Trophoblast cell (in vitro differentiated cells and primary cell): Measurements from ENCODE around the gene CFAP92. TPM values are rescaled to one million over a fixed set of nuclear protein-coding genes. Genes with fewer than 3 reads are reported as not detected.

Experiments
- DNase-seq, 2 donors: peaks; one replicate each; pipeline ENCODE4 v3.0.0-alpha.2; 2016
- H2AFZ ChIP-seq: 2 replicates; pipeline ENCODE4 v1.6.1; 2013; ENCODE audit warnings: low read length, moderate library complexity, mild to moderate bottlenecking; ENCODE audit not compliant: insufficient read depth, poor library complexity
- H2AK5ac ChIP-seq: 2 replicates; pipeline ENCODE4 v1.6.1; 2013; ENCODE audit warnings: mild to moderate bottlenecking, low read length
- H2BK120ac ChIP-seq: 2 replicates; pipeline ENCODE4 v1.6.1; 2013; ENCODE audit warnings: low read length, mild to moderate bottlenecking, moderate library complexity; ENCODE audit not compliant: insufficient read depth, poor library complexity
- H2BK12ac ChIP-seq: 2 replicates; pipeline ENCODE4 v1.6.1; 2013; ENCODE audit warnings: mild to moderate bottlenecking, low read length, moderate library complexity
- H2BK5ac ChIP-seq: 2 replicates; pipeline ENCODE4 v1.6.1; 2013; ENCODE audit warnings: low read length, low read depth, moderate library complexity, mild to moderate bottlenecking; ENCODE audit not compliant: poor library complexity
- H3K14ac ChIP-seq: 2 replicates; pipeline ENCODE4 v1.6.1; 2013; ENCODE audit warnings: mild to moderate bottlenecking, low read length
- H3K18ac ChIP-seq: 2 replicates; pipeline ENCODE4 v1.6.1; 2013; ENCODE audit warnings: mild to moderate bottlenecking, low read length
- H3K23ac ChIP-seq: 2 replicates; pipeline ENCODE4 v1.6.1; 2013; ENCODE audit warnings: low read length
- H3K27ac ChIP-seq: 2 replicates; pipeline ENCODE4 v1.5.1; 2013; ENCODE audit warnings: low read depth, mild to moderate bottlenecking, inconsistent platforms, low read length, moderate library complexity
- H3K27me3 ChIP-seq: 2 replicates; pipeline ENCODE4 v1.6.1; 2013; ENCODE audit warnings: inconsistent platforms, mild to moderate bottlenecking, low read length, moderate library complexity; ENCODE audit not compliant: insufficient read depth
- H3K36me3 ChIP-seq, 2 experiments: 1 replicate in 1 of 2; 2 replicates in 1 of 2; pipeline ENCODE4 v1.6.1; 2013; ENCODE audit warnings: low read length in 2 of 2, mild to moderate bottlenecking in 2 of 2, moderate library complexity in 1 of 2; ENCODE audit not compliant: insufficient read depth in 2 of 2, control insufficient read depth in 1 of 2
- H3K4ac ChIP-seq: 2 replicates; pipeline ENCODE4 v1.6.1; 2013; ENCODE audit warnings: low read depth, mild to moderate bottlenecking, low read length, moderate library complexity
- H3K4me1 ChIP-seq, 2 experiments: 1 replicate in 1 of 2; 2 replicates in 1 of 2; pipeline ENCODE4 v1.6.1; 2013; ENCODE audit warnings: low read length in 2 of 2, mild to moderate bottlenecking in 2 of 2, moderate library complexity in 1 of 2; ENCODE audit not compliant: insufficient read depth in 2 of 2, control insufficient read depth in 1 of 2
- H3K4me2 ChIP-seq: 2 replicates; pipeline ENCODE4 v1.6.1; 2013; ENCODE audit warnings: inconsistent platforms, mild to moderate bottlenecking, low read length, moderate library complexity
- H3K4me3 ChIP-seq: 2 replicates; pipeline ENCODE4 v1.5.1; 2013; ENCODE audit warnings: mild to moderate bottlenecking, low read depth, low read length, inconsistent platforms
- H3K79me1 ChIP-seq: one replicate; pipeline ENCODE4 v1.6.1; 2013; ENCODE audit warnings: low read length
- H3K79me2 ChIP-seq: 2 replicates; pipeline ENCODE4 v1.6.1; 2013; ENCODE audit warnings: low read length, mild to moderate bottlenecking; ENCODE audit not compliant: control insufficient read depth, insufficient read depth, poor library complexity
- H3K9ac ChIP-seq: 2 replicates; pipeline ENCODE4 v1.6.1; 2013; ENCODE audit warnings: mild to moderate bottlenecking, low read length
- H3K9me3 ChIP-seq: 2 replicates; pipeline ENCODE4 v1.6.1; 2013; ENCODE audit warnings: low read depth, mild to moderate bottlenecking, control low read depth, inconsistent platforms, low read length; ENCODE audit not compliant: insufficient read depth
- H4K12ac ChIP-seq: 2 replicates; pipeline ENCODE4 v1.6.1; 2013; ENCODE audit warnings: low read depth, mild to moderate bottlenecking, low read length, moderate library complexity
- H4K8ac ChIP-seq: 2 replicates; pipeline ENCODE4 v1.6.1; 2013; ENCODE audit warnings: low read depth, mild to moderate bottlenecking, low read length, moderate library complexity
- H4K91ac ChIP-seq: one replicate; pipeline ENCODE4 v1.6.1; 2013; ENCODE audit warnings: low read depth, mild to moderate bottlenecking, low read length, moderate library complexity
- WGBS: extraction: QIAGEN DNeasy Blood & Tissue Kit; methylation state at CpG from one replicate; pipeline ENCODE4 v1.1.7; 2013; ENCODE audit warnings: missing lambda C conversion rate; ENCODE audit not compliant: insufficient read length, insufficient coverage; ENCODE audit errors: extremely low coverage; 5-methylcytosine and 5-hydroxymethylcytosine counted together
- polyA plus RNA-seq: library from polyadenylated mRNA; stranded (reverse); fragments of 200-250 nt; gene quantifications from 2 replicates; pipeline ENCODE4 v1.2.3, GENCODE V29; 2013

Gene CFAP92, protein sequence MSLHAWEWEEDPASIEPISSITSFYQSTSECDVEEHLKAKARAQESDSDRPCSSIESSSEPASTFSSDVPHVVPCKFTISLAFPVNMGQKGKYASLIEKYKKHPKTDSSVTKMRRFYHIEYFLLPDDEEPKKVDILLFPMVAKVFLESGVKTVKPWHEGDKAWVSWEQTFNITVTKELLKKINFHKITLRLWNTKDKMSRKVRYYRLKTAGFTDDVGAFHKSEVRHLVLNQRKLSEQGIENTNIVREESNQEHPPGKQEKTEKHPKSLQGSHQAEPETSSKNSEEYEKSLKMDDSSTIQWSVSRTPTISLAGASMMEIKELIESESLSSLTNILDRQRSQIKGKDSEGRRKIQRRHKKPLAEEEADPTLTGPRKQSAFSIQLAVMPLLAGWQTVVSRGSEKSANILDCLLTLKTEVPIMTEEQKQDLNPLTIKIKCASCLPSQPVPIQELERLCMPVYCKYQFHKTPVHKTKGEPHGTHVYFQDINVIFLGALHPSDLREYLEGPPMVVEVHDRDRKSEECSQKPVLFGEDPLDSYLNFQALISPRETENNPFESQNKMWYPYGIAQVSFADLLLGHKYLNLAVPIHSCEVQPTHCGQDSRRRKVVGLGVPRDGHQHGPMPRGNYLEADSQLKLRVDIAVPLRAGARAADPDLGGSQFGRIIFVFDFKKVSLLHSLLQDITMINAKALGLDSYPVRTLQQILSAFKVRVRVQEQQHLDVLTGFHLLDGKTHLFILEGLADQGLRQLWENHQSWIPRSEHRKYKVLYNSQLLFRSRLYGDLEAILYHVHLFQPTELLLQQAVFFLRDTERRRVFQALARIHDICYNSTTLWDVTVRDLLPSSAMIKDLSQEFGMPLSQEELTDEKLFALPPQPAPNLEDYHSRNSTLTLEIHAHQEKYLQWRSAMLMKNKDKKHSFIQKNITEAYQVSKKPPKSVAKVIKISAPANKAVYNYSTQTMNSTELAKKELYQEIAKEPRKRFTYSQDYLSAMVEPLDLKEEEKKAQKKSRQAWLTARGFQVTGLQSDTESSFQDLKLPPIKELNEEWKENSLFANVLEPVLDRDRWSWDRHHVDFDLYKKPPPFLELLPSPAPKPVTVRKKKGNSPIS
- polyA plus RNA-seq = 0.10 and 0.15 TPM in 2 replicates

DNA sequence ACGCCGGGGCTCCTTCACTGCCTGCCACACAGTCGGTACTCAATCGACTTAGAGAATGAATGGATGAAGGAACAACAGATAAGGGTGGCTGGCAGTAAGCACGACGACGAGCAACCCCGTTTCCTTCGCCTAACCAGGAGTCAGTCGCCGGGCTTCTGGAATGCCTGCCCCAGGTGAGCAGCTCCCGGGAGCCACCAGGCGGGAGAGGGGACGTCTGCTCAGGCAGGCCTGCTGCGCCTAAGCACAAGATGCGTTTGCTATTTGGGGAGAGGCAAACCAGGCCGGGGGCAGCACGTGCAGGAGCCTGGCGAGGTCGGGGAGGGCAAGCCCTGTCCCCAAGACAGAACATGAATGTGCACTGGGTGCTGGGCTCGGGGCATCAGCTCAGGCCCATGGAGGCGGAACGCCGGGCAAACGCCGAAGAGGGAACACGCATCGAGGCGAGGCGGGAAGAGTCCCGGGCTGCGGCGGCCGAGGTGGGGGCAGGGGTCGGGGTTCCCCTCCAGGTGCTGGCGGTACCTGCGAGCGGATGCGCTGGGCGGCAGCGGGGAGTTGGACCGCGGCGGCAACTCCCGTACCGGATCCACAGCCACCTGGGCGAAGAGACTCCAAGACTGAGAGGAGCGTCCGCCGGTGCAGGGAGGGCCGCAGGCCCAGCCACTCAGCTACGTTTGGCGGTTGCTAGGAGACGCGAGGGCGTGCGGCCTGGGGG lies at the start of gene CFAP92:
Gene CFAP92 (minus strand): TSS at position 616 of the 712 bp plus-strand sequence. CDS start 772 bp downstream, outside the sequence.
- Histone ChIP-seq H3K4ac (no peak within 1 kb of the TSS), H3K18ac (no peak within 1 kb of the TSS), H2BK120ac (no peak within 1 kb of the TSS), H3K14ac (peak within 1 kb of the TSS; percentile 7), H3K9me3 (peaks cover 1% of the 10 kb centered on the region), H3K4me2 (peak within 1 kb of the TSS; percentile 89), H3K36me3 (no peaks in the 10 kb centered on the region), H3K4me3 (peak within 1 kb of the TSS; percentile 64), H3K79me1 (no peaks in the 10 kb centered on the region), H4K8ac (no peak within 1 kb of the TSS), H2AFZ (peak within 1 kb of the TSS; percentile 28), H3K23ac (no peak within 1 kb of the TSS), H4K12ac (no peak within 1 kb of the TSS), H3K27me3 (peaks cover 2% of the 10 kb centered on the region), H2BK12ac (no peak within 1 kb of the TSS), H4K91ac (no peak within 1 kb of the TSS), H3K27ac (no peak within 1 kb of the TSS), H2BK5ac (no peak within 1 kb of the TSS), H3K9ac (no peak within 1 kb of the TSS), H3K79me2 (no peaks in the 10 kb centered on the region), H2AK5ac (no peak within 1 kb of the TSS), H3K4me1 (peaks cover 7 to 8% of the 10 kb centered on the region in 2 experiments)
- no CpG with 5 or more reads among the region's 57 CpGs for WGBS
- peak; percentile 82 to 91 for DNase-seq

DNA sequence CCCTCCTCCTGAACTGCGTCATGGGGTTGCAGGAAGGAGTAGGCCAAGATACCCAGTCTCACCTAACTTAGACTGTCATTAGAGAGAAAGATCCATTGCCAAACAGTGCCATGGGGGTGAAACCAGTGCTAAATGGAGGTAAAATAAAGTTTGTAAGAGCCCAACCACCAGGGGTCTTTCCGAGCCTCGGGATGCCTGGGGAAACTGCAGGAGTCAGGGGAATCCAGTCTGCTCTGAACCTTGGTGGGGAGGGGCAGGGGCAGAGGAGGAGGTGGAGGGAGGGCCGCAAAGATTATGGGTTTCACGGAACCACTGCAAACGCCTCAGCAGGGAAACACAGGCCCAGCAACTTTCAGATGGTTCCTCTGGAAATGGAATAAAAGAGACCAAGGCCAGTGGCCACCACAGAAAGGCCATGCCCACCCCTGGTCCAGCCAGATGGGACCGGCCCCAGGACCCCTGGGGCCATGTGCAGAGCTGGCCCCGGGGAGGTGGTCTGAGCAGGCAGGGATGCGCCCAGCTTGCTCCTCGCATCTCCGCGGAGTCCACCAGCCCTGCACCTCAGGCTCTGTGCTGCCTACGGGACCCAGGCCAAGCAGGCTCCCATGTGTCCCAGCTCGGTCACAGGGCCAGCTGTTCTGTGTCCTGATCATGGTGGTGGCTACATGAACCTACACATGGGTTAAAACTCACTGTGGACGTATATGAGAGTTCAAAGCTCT lies 46.9 kb upstream of the CFAP92 start:
- Histone ChIP-seq H3K9ac (no peak overlapping the region), H3K4ac (no peak overlapping the region), H2AK5ac (no peak overlapping the region), H3K27ac (no peak overlapping the region), H3K23ac (no peak overlapping the region), H2BK5ac (no peak overlapping the region), H3K4me3 (no peak overlapping the region), H3K27me3 (no peaks in the 10 kb centered on the region), H4K8ac (no peak overlapping the region), H3K79me1 (no peaks in the 10 kb centered on the region), H2BK120ac (no peak overlapping the region), H3K79me2 (no peaks in the 10 kb centered on the region), H3K4me2 (no peak overlapping the region), H3K4me1 (no peaks in the 10 kb centered on the region), H2BK12ac (no peak overlapping the region), H4K91ac (no peak overlapping the region), H3K14ac (no peak overlapping the region), H4K12ac (no peak overlapping the region), H3K9me3 (peaks cover 3% of the 10 kb centered on the region), H2AFZ (no peak overlapping the region), H3K18ac (no peak overlapping the region), H3K36me3 (no peaks in the 10 kb centered on the region)
- DNase-seq = no peak
- no CpG with 5 or more reads among the region's 15 CpGs for WGBS

- no CpG with 5 or more reads among the region's 3 CpGs for WGBS
Measured at GRCh38 chr3:129040039-129040336, 46.1 kb upstream of the CFAP92 start.

More at GRCh38 chr3:129040039-129040336, 46.1 kb upstream of the CFAP92 start:
- no peak overlapping the region for H4K12ac ChIP-seq
- no peaks in the 10 kb centered on the region for H3K79me1 ChIP-seq
- H3K4me2 ChIP-seq = no peak overlapping the region
- H2AFZ ChIP-seq = no peak overlapping the region
- H3K14ac ChIP-seq = no peak overlapping the region
- no peak overlapping the region for H3K4ac ChIP-seq
- no peaks in the 10 kb centered on the region for H3K36me3 ChIP-seq
- no peak overlapping the region for H2BK120ac ChIP-seq
- no peaks in the 10 kb centered on the region for H3K79me2 ChIP-seq
- H4K8ac ChIP-seq = no peak overlapping the region
- no peak for DNase-seq
- no peaks in the 10 kb centered on the region for H3K27me3 ChIP-seq
- H3K23ac ChIP-seq = no peak overlapping the region
- H4K91ac ChIP-seq = no peak overlapping the region
- no peak overlapping the region for H2AK5ac ChIP-seq
- no peaks in the 10 kb centered on the region for H3K4me1 ChIP-seq
- H3K4me3 ChIP-seq = no peak overlapping the region
- no peak overlapping the region for H3K9ac ChIP-seq
- H3K9me3 ChIP-seq = peaks cover 3% of the 10 kb centered on the region
- H3K27ac ChIP-seq = no peak overlapping the region
- no peak overlapping the region for H3K18ac ChIP-seq
- no peak overlapping the region for H2BK12ac ChIP-seq
- no peak overlapping the region for H2BK5ac ChIP-seq
